ENCODE data around the gene STX2.
"Not testable (repeated sequence)": the region's sequence is repeated elsewhere in the genome, so short reads cannot be mapped to it uniquely, and the experiment has no call there.

The STX2 gene

GRCh38 chr12:130762319-130762675 lies 76.8 kb downstream of the STX2 start:
- DNase-seq, result no peak

- peak in 1 of 2 experiments; percentile 21 for DNase-seq
Measured at GRCh38 chr12:130761537-130762318, 77.3 kb downstream of the STX2 start.

- DNase-seq, result no peak
Measured at GRCh38 chr12:130754234-130754901, 84.7 kb downstream of the STX2 start.

GRCh38 chr12:130752692-130753230 lies 86.3 kb downstream of the STX2 start:
- DNase-seq, result no peak

- DNase-seq, result not testable (repeated sequence)
Measured at GRCh38 chr12:130752037-130752436, 87.0 kb downstream of the STX2 start.

GRCh38 chr12:130748786-130749185 lies 90.3 kb downstream of the STX2 start:
- no peak for DNase-seq

- peak; percentile 19 to 54 for DNase-seq
Measured at GRCh38 chr12:130747867-130748740, 90.9 kb downstream of the STX2 start.

- DNase-seq, result no peak
Measured at GRCh38 chr12:130746546-130746945, 92.5 kb downstream of the STX2 start.

- DNase-seq, result no peak
Measured at GRCh38 chr12:130745921-130746320, 93.1 kb downstream of the STX2 start.

GRCh38 chr12:130744274-130744673 lies 94.8 kb downstream of the STX2 start:
- DNase-seq, result no peak

GRCh38 chr12:130743606-130744005 lies 95.4 kb downstream of the STX2 start:
- DNase-seq, result no peak

GRCh38 chr12:130743176-130743575 lies 95.9 kb downstream of the STX2 start:
- no peak for DNase-seq

GRCh38 chr12:130742716-130743115 lies 96.3 kb downstream of the STX2 start:
- no peak for DNase-seq

- DNase-seq, result no peak
Measured at GRCh38 chr12:130742112-130742511, 96.9 kb downstream of the STX2 start.
